Stimulated activated CD8-positive, alpha-beta memory T cell treated with anti-CD3 and anti-CD28 coated beads, Interleukin-15, amount 100 ng/mL, for 24 hours (primary cell): ENCODE measurements around the gene SCAMP4.
"Not testable (repeated sequence)": the region's sequence is repeated elsewhere in the genome, so short reads cannot be mapped to it uniquely, and the experiment has no call there.

Experiments
- DNase-seq: peaks from one replicate; pipeline ENCODE4 v3.0.0-alpha.2; 2020; ENCODE audit warnings: low read depth

SCAMP4 gene

GRCh38 chr19:1866693-1867348 lies 38.4 kb upstream of the SCAMP4 start:
- DNase-seq = no peak

GRCh38 chr19:1867349-1867724 lies 37.9 kb upstream of the SCAMP4 start:
- DNase-seq = no peak

- DNase-seq = no peak
Measured at GRCh38 chr19:1868971-1869370, 36.2 kb upstream of the SCAMP4 start.

- no peak for DNase-seq
Measured at GRCh38 chr19:1871140-1871597, 34.0 kb upstream of the SCAMP4 start.

- no peak for DNase-seq
Measured at GRCh38 chr19:1871630-1872029, 33.6 kb upstream of the SCAMP4 start.

GRCh38 chr19:1872807-1873523 lies 32.2 kb upstream of the SCAMP4 start:
- DNase-seq = no peak

GRCh38 chr19:1873524-1874473 lies 31.4 kb upstream of the SCAMP4 start:
- DNase-seq = no peak

- DNase-seq = no peak
Measured at GRCh38 chr19:1874554-1875185, 30.5 kb upstream of the SCAMP4 start.

- DNase-seq = not testable (repeated sequence)
Measured at GRCh38 chr19:1875265-1875645, 29.9 kb upstream of the SCAMP4 start.

- peak; percentile 75 for DNase-seq
Measured at GRCh38 chr19:1875646-1876495, 29.3 kb upstream of the SCAMP4 start.

GRCh38 chr19:1876496-1877279 lies 28.5 kb upstream of the SCAMP4 start:
- not testable (repeated sequence) for DNase-seq

- not testable (repeated sequence) for DNase-seq
Measured at GRCh38 chr19:1877280-1877660, 27.9 kb upstream of the SCAMP4 start.

GRCh38 chr19:1878583-1878982 lies 26.6 kb upstream of the SCAMP4 start:
- not testable (repeated sequence) for DNase-seq

GRCh38 chr19:1879982-1880381 lies 25.2 kb upstream of the SCAMP4 start:
- DNase-seq = not testable (repeated sequence)

GRCh38 chr19:1880611-1881392 lies 24.4 kb upstream of the SCAMP4 start:
- DNase-seq = no peak

GRCh38 chr19:1881393-1882088 lies 23.7 kb upstream of the SCAMP4 start:
- DNase-seq = not testable (repeated sequence)

GRCh38 chr19:1882089-1882785 lies 23.0 kb upstream of the SCAMP4 start:
- DNase-seq = no peak
